GM23338 (cell line): ENCODE results near the gene EHBP1L1. TPM values are rescaled to one million over a fixed set of nuclear protein-coding genes. Genes with fewer than 3 reads are reported as not detected.

Experiments
- ATAC-seq: fragments of 200-7000 bp; cut with Tn5 transposase; 3 replicates; pipeline ENCODE4 v1.9.1; 2020
- DNase-seq: peaks from one replicate; pipeline ENCODE4 v3.0.0-alpha.2; 2015; ENCODE audit warnings: low spot score
- H2AFZ ChIP-seq: fragments of 200-600 bp; sonication (generic); 2 replicates; pipeline ENCODE4 v1.8.0; 2016; ENCODE audit warnings: antibody characterized with exemption, mild to moderate bottlenecking, moderate library complexity
- H3F3A ChIP-seq: fragments of 200-600 bp; sonication (generic); replicated peaks from 2 replicates; pipeline ENCODE4 v1.8.0; 2017; ENCODE audit warnings: antibody characterized with exemption, mixed run types, low read depth
- H3K27ac ChIP-seq: fragments of 200-600 bp; sonication (generic); 2 replicates; pipeline ENCODE4 v1.6.1; 2016; ENCODE audit warnings: low read depth
- H3K27me3 ChIP-seq: fragments of 200-600 bp; sonication (generic); 2 replicates; pipeline ENCODE4 v1.8.0; 2016; ENCODE audit warnings: mild to moderate bottlenecking, mixed run types, moderate library complexity; ENCODE audit not compliant: insufficient read depth
- H3K36me3 ChIP-seq: fragments of 200-600 bp; sonication (generic); 2 replicates; pipeline ENCODE4 v1.8.0; 2016; ENCODE audit warnings: mild to moderate bottlenecking; ENCODE audit not compliant: insufficient read depth
- H3K4me1 ChIP-seq: fragments of 200-600 bp; sonication (generic); 2 replicates; pipeline ENCODE4 v1.8.0; 2016; ENCODE audit warnings: mild to moderate bottlenecking, moderate library complexity; ENCODE audit not compliant: insufficient read depth
- H3K4me2 ChIP-seq: fragments of 200-600 bp; sonication (generic); 2 replicates; pipeline ENCODE4 v1.7.1; 2017; ENCODE audit warnings: mixed run types
- H3K4me3 ChIP-seq: fragments of 200-600 bp; sonication (generic); 2 replicates; pipeline ENCODE4 v1.6.1; 2016; ENCODE audit warnings: mixed run types
- H3K79me2 ChIP-seq: fragments of 200-600 bp; sonication (generic); replicated peaks from 2 replicates; pipeline ENCODE4 v1.8.0; 2017; ENCODE audit warnings: mild to moderate bottlenecking; ENCODE audit not compliant: insufficient read depth
- H3K9me2 ChIP-seq: fragments of 200-600 bp; sonication (generic); 2 replicates; pipeline ENCODE4 v1.8.0; 2017; ENCODE audit not compliant: insufficient read depth
- H4K20me1 ChIP-seq: fragments of 200-600 bp; sonication (generic); replicated peaks from 2 replicates; pipeline ENCODE4 v1.8.0; 2017; ENCODE audit warnings: mild to moderate bottlenecking; ENCODE audit not compliant: insufficient read depth
- H3K27ac Mint-ChIP-seq: 2 replicates; pipeline ENCODE4 v1.8.0; 2020; ENCODE audit warnings: inconsistent platforms, mild to moderate bottlenecking, moderate library complexity, mixed read lengths
- H3K27me3 Mint-ChIP-seq: 3 replicates; pipeline ENCODE4 v1.8.0; 2022; ENCODE audit warnings: low read depth, mild to moderate bottlenecking, moderate library complexity, mixed read lengths, inconsistent platforms; ENCODE audit not compliant: insufficient read depth, poor library complexity
- H3K36me3 Mint-ChIP-seq: 3 replicates; pipeline ENCODE4 v1.8.0; 2021; ENCODE audit warnings: low read depth, mild to moderate bottlenecking, inconsistent platforms, moderate library complexity, mixed read lengths
- H3K4me1 Mint-ChIP-seq: 3 replicates; pipeline ENCODE4 v1.8.0; 2020; ENCODE audit warnings: mild to moderate bottlenecking, inconsistent platforms, mixed read lengths
- H3K4me3 Mint-ChIP-seq: 3 replicates; pipeline ENCODE4 v1.8.0; 2021; ENCODE audit warnings: moderate library complexity, mild to moderate bottlenecking, inconsistent platforms, mixed read lengths
- H3K9me3 Mint-ChIP-seq: 3 replicates; pipeline ENCODE4 v1.8.0; 2020; ENCODE audit warnings: moderate library complexity, mild to moderate bottlenecking, inconsistent platforms, mixed read lengths
- CREB1 ChIP-seq: fragments of 250-450 bp; sonication (Bioruptor Pico); IDR thresholded peaks from 2 replicates; pipeline ENCODE4 v1.5.0; 2020; ENCODE audit warnings: low read depth, mild to moderate bottlenecking, moderate library complexity
- EZH2 ChIP-seq: fragments of 200-600 bp; sonication (generic); IDR thresholded peaks from one replicate; pipeline ENCODE4 v1.8.0; 2017; ENCODE audit warnings: antibody characterized with exemption, mild to moderate bottlenecking, low read depth; ENCODE audit not compliant: unreplicated experiment
- STAT1 ChIP-seq: IDR thresholded peaks from one replicate; pipeline ENCODE4 v1.6.1; 2016; ENCODE audit warnings: antibody characterized with exemption; ENCODE audit not compliant: unreplicated experiment
- ZNF331 ChIP-seq: fragments of 250-450 bp; sonication (Bioruptor Pico); IDR thresholded peaks from 2 replicates; pipeline ENCODE4 v1.5.0; 2020; ENCODE audit warnings: low read depth, mild to moderate bottlenecking, moderate library complexity
- polyA plus RNA-seq: library from polyadenylated mRNA; unstranded; fragments of >200 nt; fragmentation: Nextera tagmentation; extraction: Ambion mirVana; gene quantifications from 2 replicates; pipeline ENCODE4 v1.2.1, GENCODE V29; 2016
- total RNA-seq: library from RNA; depleted of rRNA; stranded (reverse); fragments of >200 nt; shearing (Covaris generic); gene quantifications from 2 replicates; pipeline ENCODE4 v1.2.3, GENCODE V29; 2014
- TF ChIP-seq, protein P1 (sequence below): fragments of 250-450 bp; sonication (Bioruptor Pico); IDR thresholded peaks from 2 replicates; pipeline ENCODE4 v1.5.0; 2020; ENCODE audit warnings: mild to moderate bottlenecking, moderate library complexity
- TF ChIP-seq, protein P2 (sequence below), 2 experiments: fragments of 200-600 bp in 1 of 2; sonication (generic) in 1 of 2; conservative IDR thresholded peaks; 2 replicates each; pipeline versions ENCODE4 v1.5.1 to v1.6.1; 2016 to 2017; ENCODE audit warnings: antibody characterized with exemption in 2 of 2, low read depth in 2 of 2, mild to moderate bottlenecking in 2 of 2, moderate library complexity in 1 of 2

Gene EHBP1L1
- total and polyA plus RNA-seq, 2 experiments from 2014 or later = 2.9 to 10.9 TPM

DNA sequence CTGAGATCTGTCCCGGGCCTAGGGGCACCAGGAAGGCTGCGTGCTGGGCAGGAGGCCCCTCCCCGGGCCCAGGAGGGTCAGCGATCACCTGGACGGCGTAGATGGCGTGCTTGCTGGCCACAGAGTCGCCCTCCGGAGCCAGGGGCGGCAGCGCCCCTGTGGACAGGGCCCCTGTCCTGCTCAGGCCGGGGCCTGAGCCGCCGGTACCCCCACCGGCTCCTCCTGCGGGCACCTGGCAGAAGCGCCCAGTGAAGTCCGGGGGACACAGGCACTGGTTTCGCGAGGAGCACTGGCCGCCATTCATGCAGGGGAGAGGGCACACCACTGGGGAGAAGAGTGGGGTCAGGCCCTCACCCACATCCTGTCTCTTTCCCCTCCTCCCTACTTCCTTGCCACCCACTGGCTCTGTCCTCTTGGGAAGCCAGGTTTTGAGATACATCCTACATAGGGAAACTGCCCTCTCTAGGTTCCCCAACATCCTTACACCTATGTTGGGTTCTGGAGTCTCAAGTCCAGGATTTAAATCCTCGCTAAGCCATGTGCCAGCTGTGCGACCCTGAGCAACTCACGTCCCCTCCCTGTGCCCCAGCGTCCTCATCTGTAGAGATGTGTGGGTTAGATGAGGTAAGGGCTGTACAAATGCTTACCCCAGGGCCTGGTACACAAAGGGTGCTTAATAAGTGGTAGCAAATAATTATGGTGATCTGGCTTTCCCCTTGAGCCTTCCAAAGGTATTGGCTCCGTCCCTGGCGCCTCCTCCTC lies 21.6 kb upstream of the EHBP1L1 start:
- H3K9me2 ChIP-seq = no peaks in the 10 kb centered on the region
- H3K36me3 ChIP-seq = no peaks in the 10 kb centered on the region
- peak overlapping the region; percentile 84 for H2AFZ ChIP-seq
- no peak overlapping the region for H3K27ac Mint-ChIP-seq
- TF ChIP-seq, protein P1, sequence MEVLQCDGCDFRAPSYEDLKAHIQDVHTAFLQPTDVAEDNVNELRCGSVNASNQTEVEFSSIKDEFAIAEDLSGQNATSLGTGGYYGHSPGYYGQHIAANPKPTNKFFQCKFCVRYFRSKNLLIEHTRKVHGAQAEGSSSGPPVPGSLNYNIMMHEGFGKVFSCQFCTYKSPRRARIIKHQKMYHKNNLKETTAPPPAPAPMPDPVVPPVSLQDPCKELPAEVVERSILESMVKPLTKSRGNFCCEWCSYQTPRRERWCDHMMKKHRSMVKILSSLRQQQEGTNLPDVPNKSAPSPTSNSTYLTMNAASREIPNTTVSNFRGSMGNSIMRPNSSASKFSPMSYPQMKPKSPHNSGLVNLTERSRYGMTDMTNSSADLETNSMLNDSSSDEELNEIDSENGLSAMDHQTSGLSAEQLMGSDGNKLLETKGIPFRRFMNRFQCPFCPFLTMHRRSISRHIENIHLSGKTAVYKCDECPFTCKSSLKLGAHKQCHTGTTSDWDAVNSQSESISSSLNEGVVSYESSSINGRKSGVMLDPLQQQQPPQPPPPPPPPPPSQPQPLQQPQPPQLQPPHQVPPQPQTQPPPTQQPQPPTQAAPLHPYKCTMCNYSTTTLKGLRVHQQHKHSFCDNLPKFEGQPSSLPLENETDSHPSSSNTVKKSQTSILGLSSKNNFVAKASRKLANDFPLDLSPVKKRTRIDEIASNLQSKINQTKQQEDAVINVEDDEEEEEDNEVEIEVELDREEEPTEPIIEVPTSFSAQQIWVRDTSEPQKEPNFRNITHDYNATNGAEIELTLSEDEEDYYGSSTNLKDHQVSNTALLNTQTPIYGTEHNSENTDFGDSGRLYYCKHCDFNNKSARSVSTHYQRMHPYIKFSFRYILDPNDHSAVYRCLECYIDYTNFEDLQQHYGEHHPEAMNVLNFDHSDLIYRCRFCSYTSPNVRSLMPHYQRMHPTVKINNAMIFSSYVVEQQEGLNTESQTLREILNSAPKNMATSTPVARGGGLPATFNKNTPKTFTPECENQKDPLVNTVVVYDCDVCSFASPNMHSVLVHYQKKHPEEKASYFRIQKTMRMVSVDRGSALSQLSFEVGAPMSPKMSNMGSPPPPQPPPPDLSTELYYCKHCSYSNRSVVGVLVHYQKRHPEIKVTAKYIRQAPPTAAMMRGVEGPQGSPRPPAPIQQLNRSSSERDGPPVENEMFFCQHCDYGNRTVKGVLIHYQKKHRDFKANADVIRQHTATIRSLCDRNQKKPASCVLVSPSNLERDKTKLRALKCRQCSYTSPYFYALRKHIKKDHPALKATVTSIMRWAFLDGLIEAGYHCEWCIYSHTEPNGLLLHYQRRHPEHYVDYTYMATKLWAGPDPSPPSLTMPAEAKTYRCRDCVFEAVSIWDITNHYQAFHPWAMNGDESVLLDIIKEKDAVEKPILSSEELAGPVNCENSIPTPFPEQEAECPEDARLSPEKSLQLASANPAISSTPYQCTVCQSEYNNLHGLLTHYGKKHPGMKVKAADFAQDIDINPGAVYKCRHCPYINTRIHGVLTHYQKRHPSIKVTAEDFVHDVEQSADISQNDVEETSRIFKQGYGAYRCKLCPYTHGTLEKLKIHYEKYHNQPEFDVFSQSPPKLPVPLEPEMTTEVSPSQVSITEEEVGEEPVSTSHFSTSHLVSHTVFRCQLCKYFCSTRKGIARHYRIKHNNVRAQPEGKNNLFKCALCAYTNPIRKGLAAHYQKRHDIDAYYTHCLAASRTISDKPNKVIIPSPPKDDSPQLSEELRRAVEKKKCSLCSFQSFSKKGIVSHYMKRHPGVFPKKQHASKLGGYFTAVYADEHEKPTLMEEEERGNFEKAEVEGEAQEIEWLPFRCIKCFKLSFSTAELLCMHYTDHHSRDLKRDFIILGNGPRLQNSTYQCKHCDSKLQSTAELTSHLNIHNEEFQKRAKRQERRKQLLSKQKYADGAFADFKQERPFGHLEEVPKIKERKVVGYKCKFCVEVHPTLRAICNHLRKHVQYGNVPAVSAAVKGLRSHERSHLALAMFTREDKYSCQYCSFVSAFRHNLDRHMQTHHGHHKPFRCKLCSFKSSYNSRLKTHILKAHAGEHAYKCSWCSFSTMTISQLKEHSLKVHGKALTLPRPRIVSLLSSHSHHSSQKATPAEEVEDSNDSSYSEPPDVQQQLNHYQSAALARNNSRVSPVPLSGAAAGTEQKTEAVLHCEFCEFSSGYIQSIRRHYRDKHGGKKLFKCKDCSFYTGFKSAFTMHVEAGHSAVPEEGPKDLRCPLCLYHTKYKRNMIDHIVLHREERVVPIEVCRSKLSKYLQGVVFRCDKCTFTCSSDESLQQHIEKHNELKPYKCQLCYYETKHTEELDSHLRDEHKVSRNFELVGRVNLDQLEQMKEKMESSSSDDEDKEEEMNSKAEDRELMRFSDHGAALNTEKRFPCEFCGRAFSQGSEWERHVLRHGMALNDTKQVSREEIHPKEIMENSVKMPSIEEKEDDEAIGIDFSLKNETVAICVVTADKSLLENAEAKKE (CRISPR knock-in tag) = no peak
- TF ChIP-seq, protein P2, sequence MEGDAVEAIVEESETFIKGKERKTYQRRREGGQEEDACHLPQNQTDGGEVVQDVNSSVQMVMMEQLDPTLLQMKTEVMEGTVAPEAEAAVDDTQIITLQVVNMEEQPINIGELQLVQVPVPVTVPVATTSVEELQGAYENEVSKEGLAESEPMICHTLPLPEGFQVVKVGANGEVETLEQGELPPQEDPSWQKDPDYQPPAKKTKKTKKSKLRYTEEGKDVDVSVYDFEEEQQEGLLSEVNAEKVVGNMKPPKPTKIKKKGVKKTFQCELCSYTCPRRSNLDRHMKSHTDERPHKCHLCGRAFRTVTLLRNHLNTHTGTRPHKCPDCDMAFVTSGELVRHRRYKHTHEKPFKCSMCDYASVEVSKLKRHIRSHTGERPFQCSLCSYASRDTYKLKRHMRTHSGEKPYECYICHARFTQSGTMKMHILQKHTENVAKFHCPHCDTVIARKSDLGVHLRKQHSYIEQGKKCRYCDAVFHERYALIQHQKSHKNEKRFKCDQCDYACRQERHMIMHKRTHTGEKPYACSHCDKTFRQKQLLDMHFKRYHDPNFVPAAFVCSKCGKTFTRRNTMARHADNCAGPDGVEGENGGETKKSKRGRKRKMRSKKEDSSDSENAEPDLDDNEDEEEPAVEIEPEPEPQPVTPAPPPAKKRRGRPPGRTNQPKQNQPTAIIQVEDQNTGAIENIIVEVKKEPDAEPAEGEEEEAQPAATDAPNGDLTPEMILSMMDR (conservative IDR thresholded peaks at IDR 0.05; ENCODE audit: low read depth in 2 of 2) = no peak
- TF ChIP-seq ZNF331 (CRISPR knock-in tag) (no peak), STAT1 (no peak), EZH2 (no peak), CREB1 (no peak)
- no peaks in the 10 kb centered on the region for H3K79me2 ChIP-seq
- no peaks in the 10 kb centered on the region; the same call in 1 of the 2 replicates for H4K20me1 ChIP-seq
- peak overlapping the region; percentile 71 for H3K4me3 ChIP-seq
- no peak for ATAC-seq
- H3K27me3 Mint-ChIP-seq = peaks cover 36% of the 10 kb centered on the region
- H3K4me1 ChIP-seq = peaks cover 31% of the 10 kb centered on the region; the same call in 1 of the 2 replicates
- H3K36me3 Mint-ChIP-seq = no peaks in the 10 kb centered on the region; the same call in 2 of the 3 replicates
- H3K4me3 Mint-ChIP-seq = peak overlapping the region; percentile 61
- no peaks in the 10 kb centered on the region for H3K9me3 Mint-ChIP-seq
- peak overlapping the region; percentile 90 for H3K4me2 ChIP-seq
- DNase-seq = no peak
- peaks cover 27% of the 10 kb centered on the region; the same call in 1 of the 2 replicates for H3F3A ChIP-seq
- H3K27me3 ChIP-seq = peaks cover 65% of the 10 kb centered on the region
- no peak overlapping the region for H3K27ac ChIP-seq
- H3K4me1 Mint-ChIP-seq = peaks cover 54% of the 10 kb centered on the region
